Activated T-cell treated with anti-CD3 and anti-CD28 coated beads for 4 hours (primary cell): ENCODE data around the gene PPM1F.

ENCODE experiments used
- DNase-seq: peaks from one replicate; pipeline ENCODE4 v3.0.0-alpha.2; 2020

PPM1F gene

GRCh38 chr22:21975854-21976345 is 23.3 kb upstream of the PPM1F start:
- DNase-seq = no peak

- DNase-seq = no peak
These were observed 22.6 kb upstream of the PPM1F start for GRCh38 chr22:21975273-21975672.

GRCh38 chr22:21974058-21974649 is 21.5 kb upstream of the PPM1F start:
- no peak for DNase-seq

DNA sequence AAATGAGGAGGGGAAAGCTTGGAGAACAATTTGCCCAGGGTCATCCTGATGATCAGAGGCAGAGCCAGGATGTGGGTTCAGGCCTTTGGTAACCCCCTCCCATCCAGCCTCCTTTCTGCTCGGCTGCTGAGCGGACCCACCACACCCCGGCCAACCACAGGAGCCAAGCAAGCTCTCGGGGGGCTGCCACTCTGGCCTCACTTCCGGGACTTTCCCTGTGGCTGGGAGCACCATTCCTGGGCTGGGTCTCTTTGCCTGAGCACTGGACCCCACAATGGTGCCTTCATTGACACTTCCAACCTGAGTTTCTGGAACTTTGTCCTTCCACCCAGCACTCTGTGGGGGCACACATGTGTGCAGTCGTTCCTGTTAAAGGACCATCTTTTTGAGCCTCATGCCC is 20.2 kb upstream of the PPM1F start:
- DNase-seq = no peak

GRCh38 chr22:21972293-21972779 is 19.7 kb upstream of the PPM1F start:
- DNase-seq = peak; percentile 38

DNA sequence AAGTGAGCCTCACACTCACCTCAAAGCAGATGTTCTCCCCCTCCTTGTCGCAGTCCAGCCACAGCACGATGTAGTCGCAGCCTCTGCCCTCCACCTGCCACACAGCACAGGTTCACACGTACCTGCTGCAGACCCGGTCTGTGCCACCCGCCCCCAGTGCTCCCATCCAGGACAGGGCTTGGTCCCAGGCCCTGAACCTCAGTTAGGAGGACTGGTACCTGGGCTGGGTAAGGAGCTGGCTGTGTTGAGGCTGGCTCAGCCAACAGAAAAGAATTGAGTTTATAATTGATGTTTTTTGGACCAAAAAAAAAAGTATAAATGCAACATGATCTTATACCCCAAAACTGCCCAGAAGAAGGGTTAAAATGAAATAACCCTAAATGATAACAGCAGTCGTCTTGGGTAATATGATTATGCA is 19.2 kb upstream of the PPM1F start:
- DNase-seq = no peak

DNA sequence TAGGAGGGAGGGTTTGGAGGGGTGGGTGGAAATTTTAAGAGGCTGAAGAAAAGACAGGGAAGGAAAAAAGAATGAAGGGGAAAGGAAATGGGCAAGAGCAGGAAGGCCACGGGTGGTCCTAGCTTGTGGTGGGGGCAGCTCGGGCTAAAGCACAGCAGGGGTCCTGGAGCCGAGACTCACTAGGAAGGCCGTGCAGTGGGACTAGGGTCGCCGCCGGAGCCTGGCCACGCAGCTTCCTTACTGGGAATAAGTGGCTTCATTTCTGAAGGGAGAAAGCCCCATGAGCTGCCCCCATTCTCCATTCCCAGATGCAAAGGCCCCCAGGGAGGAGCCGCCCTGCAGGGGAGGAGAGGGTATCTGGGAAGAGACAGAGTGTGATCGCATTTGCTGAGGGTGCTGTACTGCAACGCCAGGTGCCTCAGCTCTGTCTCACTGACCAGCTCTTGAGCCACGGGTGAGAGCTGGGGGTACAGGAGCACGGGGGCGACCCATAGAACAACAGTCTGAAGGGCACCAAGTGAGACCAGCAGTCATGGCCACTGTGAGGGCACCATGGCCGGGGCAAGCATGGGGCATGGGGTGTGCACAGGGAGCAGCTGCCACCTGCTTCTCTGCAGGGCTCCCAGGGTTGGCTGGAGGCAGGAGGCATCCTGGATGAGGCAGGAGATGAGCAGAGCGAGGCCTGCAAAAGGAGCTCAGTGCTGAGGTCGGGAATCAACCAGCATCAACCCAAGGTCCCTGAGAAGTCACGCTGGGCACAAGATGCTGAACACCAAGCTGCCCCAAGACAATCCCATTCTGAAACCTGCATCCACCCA is 18.4 kb upstream of the PPM1F start:
- DNase-seq = no peak

GRCh38 chr22:21970037-21970799 is 17.6 kb upstream of the PPM1F start:
- no peak for DNase-seq

DNA sequence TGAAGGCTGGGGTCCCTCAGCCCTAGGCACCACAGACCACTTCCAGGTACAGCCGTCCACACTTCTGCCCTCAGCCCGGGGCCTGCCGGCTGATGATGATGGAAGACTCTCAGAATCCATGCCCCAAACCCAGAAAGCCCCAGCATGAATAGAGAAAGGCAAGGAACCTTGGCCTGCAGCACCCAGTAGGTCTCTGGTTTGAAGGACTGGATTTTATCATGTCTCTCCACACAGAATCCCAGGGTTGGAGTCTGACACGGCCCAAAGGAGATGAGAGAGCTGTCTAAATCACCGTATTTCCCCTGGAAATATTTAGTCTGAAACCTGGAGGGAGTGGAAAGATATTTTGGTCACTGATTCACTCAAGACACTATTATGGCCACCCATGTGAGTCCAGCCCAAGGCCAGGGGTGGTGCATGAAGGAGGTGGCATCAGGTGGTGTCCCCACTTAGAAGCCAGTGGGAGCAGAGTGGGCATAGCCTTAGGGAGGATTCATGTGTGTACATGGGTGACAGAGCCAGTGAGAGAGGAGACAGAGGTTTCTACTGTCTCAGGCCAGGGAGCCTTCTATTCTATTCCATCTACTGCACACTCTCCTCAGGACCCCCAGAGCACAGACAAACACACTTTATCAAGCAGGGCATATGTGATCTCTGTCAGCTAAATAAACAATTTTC is 15.9 kb upstream of the PPM1F start:
- no peak for DNase-seq

- DNase-seq = no peak
These were observed 15.1 kb upstream of the PPM1F start for GRCh38 chr22:21967693-21968271.

- no peak for DNase-seq
These were observed 14.2 kb upstream of the PPM1F start for GRCh38 chr22:21966643-21967516.

DNA sequence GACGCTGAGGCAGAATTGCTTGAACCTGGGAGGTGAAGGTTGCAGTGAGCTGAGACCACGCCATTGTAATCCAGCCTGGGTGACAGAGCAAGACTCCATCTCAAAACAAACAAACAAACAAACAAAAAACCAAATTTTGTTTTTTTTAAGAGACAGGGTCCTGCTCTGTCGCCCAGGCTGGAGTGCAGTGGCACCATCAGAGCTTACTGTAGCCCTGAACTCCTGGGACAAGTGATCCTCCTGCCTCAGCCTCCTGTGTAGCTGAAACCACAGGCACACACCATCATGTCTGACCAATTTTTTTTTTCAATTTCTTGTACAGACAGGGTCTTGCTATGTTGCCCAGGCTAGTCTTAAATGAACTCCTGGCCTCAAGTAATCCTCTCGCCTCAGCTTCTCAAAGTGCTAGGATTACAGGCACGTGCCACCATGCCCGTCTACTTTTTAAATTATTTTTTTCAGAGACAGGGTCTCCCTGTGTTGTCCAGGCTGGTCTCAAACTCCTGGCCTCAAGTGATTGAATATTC is 13.2 kb upstream of the PPM1F start:
- DNase-seq = no peak

GRCh38 chr22:21964918-21965484 is 12.4 kb upstream of the PPM1F start:
- DNase-seq = no peak

DNA sequence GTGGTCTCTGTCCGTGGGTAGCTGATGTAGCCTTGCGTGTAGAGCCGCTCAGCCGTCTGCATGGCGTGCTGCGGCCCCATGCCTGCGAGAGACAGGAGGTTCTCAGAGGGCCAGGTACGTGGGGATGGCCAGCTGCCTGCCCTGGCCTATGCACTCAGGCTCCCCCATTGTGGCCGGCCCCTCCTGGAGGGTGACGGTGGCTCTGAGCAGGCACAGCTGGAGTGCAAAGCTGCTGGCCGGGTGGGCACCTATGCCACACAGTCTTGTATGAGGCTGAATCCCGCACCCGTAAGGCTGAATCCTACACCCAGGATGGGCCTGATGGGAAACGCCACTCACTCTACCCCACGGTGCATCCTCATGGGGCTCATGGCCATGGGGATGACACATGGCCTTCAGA is 11.6 kb upstream of the PPM1F start:
- DNase-seq = no peak

GRCh38 chr22:21963790-21964211 is 11.2 kb upstream of the PPM1F start:
- no peak for DNase-seq

- no peak for DNase-seq
These were observed 10.6 kb upstream of the PPM1F start for GRCh38 chr22:21963286-21963685.

DNA sequence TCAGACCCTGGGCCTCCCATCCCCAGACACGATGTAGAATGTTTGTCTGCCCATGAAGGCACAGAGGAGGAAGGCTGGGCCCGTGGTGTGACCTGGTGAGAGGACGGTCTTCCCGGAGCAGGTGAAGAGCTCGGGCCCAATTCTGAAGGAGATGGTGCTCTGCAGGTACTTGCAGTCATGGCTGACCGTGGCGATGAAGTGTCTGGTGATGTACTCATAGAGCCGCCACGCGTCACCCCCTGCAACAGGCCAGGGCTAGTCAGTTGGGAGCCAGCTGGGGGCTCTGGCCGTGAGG is 10.0 kb upstream of the PPM1F start:
- no peak for DNase-seq

DNA sequence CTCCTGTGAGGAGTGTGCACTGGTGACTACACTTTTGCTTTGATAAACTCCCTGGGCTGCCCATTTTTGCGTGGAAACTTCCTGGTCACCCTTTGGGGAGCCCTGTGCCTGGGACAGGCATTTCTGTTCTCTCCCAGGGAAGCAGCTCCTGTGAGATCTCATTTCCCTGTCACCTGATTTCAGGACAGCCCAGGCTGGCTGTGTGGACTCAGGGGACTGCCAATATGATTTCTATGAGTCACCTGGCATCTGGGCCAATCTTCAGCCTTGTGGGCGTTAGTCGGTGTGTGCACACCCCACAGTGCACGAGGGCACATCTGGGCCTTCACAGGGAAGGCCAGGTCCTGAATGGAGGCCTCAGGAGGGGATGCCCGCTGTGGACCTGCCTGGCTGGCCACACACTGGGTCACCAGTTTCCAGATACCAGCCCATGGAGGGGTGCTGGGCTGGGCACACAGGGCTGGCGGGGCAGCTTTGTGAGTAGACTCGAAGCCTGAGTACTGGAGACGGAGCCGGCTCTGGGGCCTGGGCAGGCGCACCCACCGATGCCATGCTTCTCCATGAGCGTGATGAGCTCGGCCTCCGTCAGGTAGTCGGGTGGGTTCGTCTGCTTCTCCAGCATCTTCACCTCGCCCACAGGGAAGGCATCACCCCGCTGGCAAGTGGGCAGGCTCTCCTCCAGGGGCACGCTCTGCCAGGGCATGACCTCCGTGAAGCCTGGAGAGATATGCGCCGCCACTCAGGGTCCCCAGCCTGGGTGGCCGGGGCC is 9.4 kb upstream of the PPM1F start:
- DNase-seq = no peak

GRCh38 chr22:21961127-21961867 is 8.6 kb upstream of the PPM1F start:
- DNase-seq = no peak
